ENCODE results near the gene SPINDOC. TPM values are rescaled to one million over a fixed set of nuclear protein-coding genes. Genes with fewer than 3 reads are reported as not detected.

The SPINDOC gene
- total RNA-seq, 1 donor from 2014 or later, result 48.3 TPM

GRCh38 chr11:63816166-63816565 lies 2.9 kb downstream of the SPINDOC start:
- Histone ChIP-seq H4K20me1 (ENCODE audit: insufficient read depth, low read length) (peaks cover 53% of the 10 kb centered on the region), H3K9me3 (ENCODE audit: insufficient read depth, low read depth, low read length) (no peaks in the 10 kb centered on the region), H3K4me3 (ENCODE audit: insufficient read depth, low read depth, low read length) (no peak overlapping the region), H3K27ac (ENCODE audit: low read depth, low read length) (no peak overlapping the region), H3K4me2 (ENCODE audit: low read length) (no peak overlapping the region), H2AFZ (ENCODE audit: low read depth, low read length) (no peak overlapping the region), H3K79me2 (ENCODE audit: insufficient read depth, low read length) (peaks cover 49% of the 10 kb centered on the region), H3K4me1 (ENCODE audit: insufficient read depth, low read length) (peaks cover 16% of the 10 kb centered on the region), H3K9ac (ENCODE audit: low read length) (peak overlapping the region; percentile 18), H3K36me3 (ENCODE audit: insufficient read depth, low read length) (peaks cover 13% of the 10 kb centered on the region), H3K27me3 (ENCODE audit: insufficient read depth, low read length) (no peaks in the 10 kb centered on the region)
- TF ChIP-seq EZH2 (IDR thresholded peaks at IDR 0.05; ENCODE audit: insufficient read depth, low read length), result no peak
- TF ChIP-seq, protein P1, sequence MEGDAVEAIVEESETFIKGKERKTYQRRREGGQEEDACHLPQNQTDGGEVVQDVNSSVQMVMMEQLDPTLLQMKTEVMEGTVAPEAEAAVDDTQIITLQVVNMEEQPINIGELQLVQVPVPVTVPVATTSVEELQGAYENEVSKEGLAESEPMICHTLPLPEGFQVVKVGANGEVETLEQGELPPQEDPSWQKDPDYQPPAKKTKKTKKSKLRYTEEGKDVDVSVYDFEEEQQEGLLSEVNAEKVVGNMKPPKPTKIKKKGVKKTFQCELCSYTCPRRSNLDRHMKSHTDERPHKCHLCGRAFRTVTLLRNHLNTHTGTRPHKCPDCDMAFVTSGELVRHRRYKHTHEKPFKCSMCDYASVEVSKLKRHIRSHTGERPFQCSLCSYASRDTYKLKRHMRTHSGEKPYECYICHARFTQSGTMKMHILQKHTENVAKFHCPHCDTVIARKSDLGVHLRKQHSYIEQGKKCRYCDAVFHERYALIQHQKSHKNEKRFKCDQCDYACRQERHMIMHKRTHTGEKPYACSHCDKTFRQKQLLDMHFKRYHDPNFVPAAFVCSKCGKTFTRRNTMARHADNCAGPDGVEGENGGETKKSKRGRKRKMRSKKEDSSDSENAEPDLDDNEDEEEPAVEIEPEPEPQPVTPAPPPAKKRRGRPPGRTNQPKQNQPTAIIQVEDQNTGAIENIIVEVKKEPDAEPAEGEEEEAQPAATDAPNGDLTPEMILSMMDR (IDR thresholded peaks at IDR 0.05; ENCODE audit: insufficient read depth, low read depth, low read length), result no peak
- H3K27me3 Mint-ChIP-seq (ENCODE audit: low read depth, unreplicated experiment), result peaks cover 1% of the 10 kb centered on the region
- H3K9me3 Mint-ChIP-seq (ENCODE audit: unreplicated experiment), result no peaks in the 10 kb centered on the region
- peaks cover 16% of the 10 kb centered on the region for H3K36me3 Mint-ChIP-seq (ENCODE audit: low read depth, unreplicated experiment)
- H3K27ac Mint-ChIP-seq (ENCODE audit: unreplicated experiment), result no peak overlapping the region
- peak overlapping the region; percentile 51 for H3K4me3 Mint-ChIP-seq (ENCODE audit: unreplicated experiment)
- H3K4me1 Mint-ChIP-seq (ENCODE audit: low read depth, unreplicated experiment), result peaks cover 15% of the 10 kb centered on the region
- FAIRE-seq (no peak), DNase-seq (ENCODE audit: low read depth) (no peak)

DNA sequence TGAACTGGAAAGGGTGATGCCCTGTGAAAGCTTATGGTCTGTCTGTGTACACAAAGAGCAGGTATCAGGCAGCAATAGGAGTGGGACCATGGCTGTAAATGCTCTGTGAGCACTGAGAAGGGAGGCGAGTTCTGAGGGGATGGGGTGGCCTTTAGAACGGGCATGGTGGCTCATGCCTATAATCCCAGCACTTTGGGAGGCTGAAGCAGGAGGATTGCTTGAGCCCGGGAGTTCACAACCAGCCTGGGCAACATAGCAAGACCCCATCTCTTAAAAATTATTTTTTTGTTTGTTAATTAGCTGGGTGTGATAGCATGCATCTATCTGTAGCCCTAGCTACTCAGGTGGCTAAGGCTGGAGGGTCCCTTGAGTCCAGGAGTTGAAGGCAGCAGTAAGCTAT lies 3.5 kb downstream of the SPINDOC start:
- H3K27ac Mint-ChIP-seq (ENCODE audit: unreplicated experiment), result no peak overlapping the region
- H3K4me3 Mint-ChIP-seq (ENCODE audit: unreplicated experiment), result no peak overlapping the region
- no peaks in the 10 kb centered on the region for H3K9me3 Mint-ChIP-seq (ENCODE audit: unreplicated experiment)
- H3K27me3 Mint-ChIP-seq (ENCODE audit: low read depth, unreplicated experiment), result peaks cover 1% of the 10 kb centered on the region
- peaks cover 17% of the 10 kb centered on the region for H3K36me3 Mint-ChIP-seq (ENCODE audit: low read depth, unreplicated experiment)
- no peaks in the 10 kb centered on the region for H3K9me3 ChIP-seq (ENCODE audit: insufficient read depth, low read depth, low read length)
- H3K9ac ChIP-seq (ENCODE audit: low read length), result no peak overlapping the region
- peaks cover 15% of the 10 kb centered on the region for H3K4me1 Mint-ChIP-seq (ENCODE audit: low read depth, unreplicated experiment)
- H3K36me3 ChIP-seq (ENCODE audit: insufficient read depth, low read length), result peaks cover 19% of the 10 kb centered on the region
- no peak overlapping the region for H2AFZ ChIP-seq (ENCODE audit: low read depth, low read length)
- H3K27ac ChIP-seq (ENCODE audit: low read depth, low read length), result no peak overlapping the region
- DNase-seq (ENCODE audit: low read depth) (no peak), FAIRE-seq (no peak)
- peaks cover 57% of the 10 kb centered on the region for H4K20me1 ChIP-seq (ENCODE audit: insufficient read depth, low read length)
- no peak overlapping the region for H3K4me2 ChIP-seq (ENCODE audit: low read length)
- peaks cover 49% of the 10 kb centered on the region for H3K79me2 ChIP-seq (ENCODE audit: insufficient read depth, low read length)
- H3K4me1 ChIP-seq (ENCODE audit: insufficient read depth, low read length), result peaks cover 16% of the 10 kb centered on the region
- no peaks in the 10 kb centered on the region for H3K27me3 ChIP-seq (ENCODE audit: insufficient read depth, low read length)
- no peak for TF ChIP-seq EZH2 (IDR thresholded peaks at IDR 0.05; ENCODE audit: insufficient read depth, low read length)
- TF ChIP-seq, protein P1 (IDR thresholded peaks at IDR 0.05; ENCODE audit: insufficient read depth, low read depth, low read length), result no peak
- no peak overlapping the region for H3K4me3 ChIP-seq (ENCODE audit: insufficient read depth, low read depth, low read length)

DNA sequence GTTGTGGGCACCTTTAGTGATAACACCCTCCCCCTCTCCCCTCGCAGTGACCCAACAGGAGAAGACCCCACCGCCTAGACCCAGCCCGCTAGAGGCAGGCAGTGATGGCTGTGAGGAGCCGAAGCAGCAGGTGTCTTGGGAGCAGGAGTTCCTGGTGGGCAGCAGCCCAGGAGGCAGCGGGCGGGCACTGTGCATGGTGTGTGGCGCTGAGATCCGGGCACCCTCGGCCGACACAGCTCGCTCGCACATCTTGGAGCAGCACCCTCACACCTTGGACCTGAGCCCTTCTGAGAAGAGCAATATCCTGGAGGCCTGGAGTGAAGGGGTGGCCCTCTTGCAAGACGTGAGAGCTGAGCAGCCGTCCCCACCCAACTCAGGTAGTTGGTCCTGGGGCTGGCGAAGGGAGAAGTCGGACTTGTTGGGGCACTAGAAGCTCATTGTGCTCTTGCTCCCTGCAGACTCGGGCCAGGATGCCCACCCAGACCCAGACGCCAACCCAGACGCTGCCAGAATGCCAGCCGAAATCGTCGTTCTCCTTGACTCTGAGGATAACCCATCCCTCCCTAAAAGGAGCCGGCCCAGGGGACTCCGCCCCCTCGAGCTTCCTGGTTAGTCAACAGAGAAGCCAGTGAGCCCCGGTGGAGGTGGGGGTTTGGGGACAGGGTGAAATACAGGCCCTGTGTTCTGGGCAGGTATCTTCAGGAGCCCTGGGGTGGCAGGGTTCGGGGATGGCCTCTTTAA lies 4.7 kb downstream of the SPINDOC start:
- Histone ChIP-seq H3K9me3 (ENCODE audit: insufficient read depth, low read depth, low read length) (no peaks in the 10 kb centered on the region), H3K9ac (ENCODE audit: low read length) (no peak overlapping the region), H3K4me3 (ENCODE audit: insufficient read depth, low read depth, low read length) (no peak overlapping the region), H2AFZ (ENCODE audit: low read depth, low read length) (no peak overlapping the region), H4K20me1 (ENCODE audit: insufficient read depth, low read length) (peaks cover 62% of the 10 kb centered on the region), H3K36me3 (ENCODE audit: insufficient read depth, low read length) (peaks cover 29% of the 10 kb centered on the region), H3K27ac (ENCODE audit: low read depth, low read length) (no peak overlapping the region), H3K27me3 (ENCODE audit: insufficient read depth, low read length) (no peaks in the 10 kb centered on the region), H3K4me2 (ENCODE audit: low read length) (no peak overlapping the region), H3K79me2 (ENCODE audit: insufficient read depth, low read length) (peaks cover 49% of the 10 kb centered on the region), H3K4me1 (ENCODE audit: insufficient read depth, low read length) (peaks cover 11% of the 10 kb centered on the region)
- Mint-ChIP-seq H3K9me3 (ENCODE audit: unreplicated experiment) (no peaks in the 10 kb centered on the region), H3K4me3 (ENCODE audit: unreplicated experiment) (no peak overlapping the region), H3K27me3 (ENCODE audit: low read depth, unreplicated experiment) (no peaks in the 10 kb centered on the region), H3K27ac (ENCODE audit: unreplicated experiment) (peak overlapping the region; percentile 26), H3K36me3 (ENCODE audit: low read depth, unreplicated experiment) (peaks cover 24% of the 10 kb centered on the region), H3K4me1 (ENCODE audit: low read depth, unreplicated experiment) (peaks cover 15% of the 10 kb centered on the region)
- DNase-seq (ENCODE audit: low read depth) (no peak), FAIRE-seq (no peak)
- TF ChIP-seq, protein P1 (IDR thresholded peaks at IDR 0.05; ENCODE audit: insufficient read depth, low read depth, low read length), result no peak
- no peak for TF ChIP-seq EZH2 (IDR thresholded peaks at IDR 0.05; ENCODE audit: insufficient read depth, low read length)
